EL (cell line): ENCODE measurements around the gene FXYD2.
"Not testable (repeated sequence)": the region's sequence is repeated elsewhere in the genome, so short reads cannot be mapped to it uniquely, and the experiment has no call there.

Source experiments
- DNase-seq: peaks from one replicate; pipeline ENCODE4 v3.0.0-alpha.2; 2016

The FXYD2 gene

DNA sequence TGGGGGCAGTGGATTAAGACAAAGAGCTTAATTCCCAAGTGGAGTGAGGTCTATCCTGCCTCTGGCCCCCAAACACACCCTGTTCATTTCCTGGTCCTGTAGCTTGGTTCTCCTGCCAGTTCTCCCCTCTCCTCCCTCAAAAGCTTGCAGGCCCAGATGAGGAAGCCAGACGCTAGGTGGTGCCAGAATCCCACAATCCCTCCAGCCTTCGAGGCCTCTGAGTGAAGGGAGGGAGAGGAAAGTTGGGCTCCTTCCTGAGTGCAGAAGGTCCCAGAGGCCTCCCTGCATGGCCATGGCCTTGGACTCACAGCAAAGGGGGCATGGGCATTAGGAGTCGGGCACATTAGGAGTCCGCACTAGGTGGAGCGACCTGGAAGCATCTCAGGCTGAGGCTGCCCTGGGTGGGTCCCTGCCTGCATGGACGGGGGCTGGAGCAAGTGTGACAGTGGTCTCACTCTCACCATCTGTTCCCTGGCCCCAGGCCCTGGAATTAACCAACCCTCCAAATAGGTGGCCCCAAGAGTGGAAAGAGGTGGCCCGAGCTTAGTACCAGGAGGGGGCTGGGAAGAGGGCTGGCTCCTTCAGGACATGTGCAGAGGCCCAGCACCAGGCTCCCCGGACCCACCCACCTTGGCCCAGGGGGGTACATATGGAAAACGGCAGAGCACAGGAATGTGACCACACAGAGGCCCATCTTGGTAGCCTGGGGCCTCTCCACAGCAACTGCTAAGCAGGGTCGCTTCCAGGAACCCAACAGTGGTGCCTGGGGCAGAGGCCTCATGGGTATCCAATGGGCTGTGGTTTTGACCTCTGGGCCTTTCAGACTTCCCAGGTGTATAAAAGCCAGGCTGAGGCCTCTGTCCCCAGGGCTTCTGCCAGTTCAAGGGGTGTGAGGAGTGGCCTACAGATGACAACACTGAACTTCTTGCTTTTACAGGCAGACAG lies 5.2 kb downstream of the FXYD2 start:
- peak; percentile 57 for DNase-seq

DNA sequence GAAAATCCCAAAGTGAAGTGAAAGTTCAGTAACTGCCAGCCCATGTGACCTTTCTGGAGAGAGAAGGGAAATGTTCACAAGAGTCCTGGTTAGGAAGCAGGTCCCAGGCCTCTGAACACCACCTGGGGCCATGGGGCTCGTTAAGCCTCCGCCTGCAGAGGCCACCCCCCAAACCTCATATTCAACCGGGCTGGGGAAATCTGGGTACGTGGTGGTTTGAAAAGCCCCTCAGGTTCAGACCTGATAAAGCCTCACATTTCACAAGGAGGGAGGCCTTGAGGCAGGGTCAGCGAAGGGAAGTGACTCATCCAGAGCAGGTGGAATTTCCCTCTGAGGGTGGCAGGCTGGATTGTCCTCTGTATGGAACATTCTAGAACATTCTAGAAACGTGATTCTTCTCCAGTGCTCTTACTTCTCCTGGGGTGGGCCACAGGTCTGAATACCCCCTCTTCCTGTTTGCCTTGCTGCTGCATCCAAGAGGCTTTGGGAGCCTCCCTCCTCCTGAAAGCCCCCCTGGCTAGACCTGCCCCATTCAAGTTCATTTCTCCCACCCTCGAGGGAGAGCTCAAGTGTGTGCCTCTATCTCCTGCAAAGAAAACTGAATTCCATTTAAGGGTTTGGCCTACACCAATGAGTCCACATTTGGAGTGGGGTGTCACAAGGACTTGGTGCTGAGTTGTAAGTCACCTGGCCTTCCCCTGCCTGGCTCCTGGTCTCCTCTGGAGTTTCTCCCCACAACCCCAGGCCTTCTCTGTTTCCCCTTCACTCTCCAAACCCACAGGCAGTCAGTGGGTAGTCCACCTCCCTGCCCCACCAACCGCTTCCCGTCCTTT lies 6.3 kb downstream of the FXYD2 start:
- DNase-seq, result peak; percentile 47

GRCh38 chr11:117817368-117818040 lies 7.0 kb downstream of the FXYD2 start:
- DNase-seq, result peak; percentile 73

DNA sequence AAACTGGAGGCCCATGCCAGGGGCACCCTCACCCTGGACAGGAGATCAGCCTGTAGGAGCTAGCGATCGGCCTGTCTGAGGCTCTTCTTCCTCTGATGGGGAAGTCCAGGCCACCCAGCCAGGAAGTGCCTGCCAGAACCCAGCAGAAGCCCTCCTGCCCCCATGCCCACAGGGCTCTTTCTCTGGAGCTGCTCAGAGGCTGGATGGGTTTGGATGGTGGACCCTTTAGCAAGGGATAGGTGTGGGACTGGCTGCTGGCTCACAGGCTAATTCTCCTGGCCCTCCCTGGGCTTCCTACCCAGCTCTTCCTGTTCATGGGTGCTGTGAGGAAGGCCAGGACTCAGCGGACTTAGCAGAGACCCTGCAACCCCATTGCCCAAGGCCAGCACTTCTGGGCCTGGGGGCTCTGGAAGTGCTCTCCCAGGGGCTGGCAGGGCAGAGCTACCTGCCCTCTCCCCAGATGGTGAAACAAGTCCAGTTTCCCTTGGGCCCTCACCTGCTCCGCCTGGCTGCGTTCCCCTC lies 7.6 kb downstream of the FXYD2 start:
- DNase-seq, result no peak

DNA sequence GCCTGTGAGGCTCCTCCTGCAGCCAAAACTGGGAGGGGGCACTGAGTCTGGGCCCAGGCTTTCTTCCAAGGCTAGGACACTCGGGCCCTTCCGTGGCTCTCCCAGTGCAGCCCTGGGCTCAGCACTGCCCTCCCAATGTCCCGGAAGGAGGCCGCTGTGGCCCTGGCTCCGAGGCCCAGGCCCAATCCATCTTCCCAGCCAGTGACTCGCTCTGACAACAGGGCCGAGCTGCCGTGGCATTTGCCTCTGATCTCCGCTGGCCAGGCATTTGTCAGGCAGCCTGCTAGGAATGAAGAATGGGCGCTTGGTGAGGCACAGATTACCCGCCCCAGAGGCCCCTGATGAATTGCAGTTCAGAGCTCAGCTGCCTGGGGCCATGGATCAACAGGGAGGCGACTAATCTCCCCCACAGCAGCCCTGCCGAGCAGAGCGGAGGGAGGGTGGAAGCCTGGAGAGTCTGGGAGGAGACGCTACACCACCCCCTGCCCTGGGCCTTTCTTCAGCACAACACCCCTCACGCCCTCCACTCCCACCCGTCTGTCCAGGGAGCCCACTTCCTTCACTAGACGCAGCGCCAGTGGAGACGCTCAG lies 8.3 kb downstream of the FXYD2 start:
- DNase-seq, result peak; percentile 63

GRCh38 chr11:117815262-117815803 lies 9.2 kb downstream of the FXYD2 start:
- DNase-seq, result no peak

GRCh38 chr11:117814766-117815261 lies 9.7 kb downstream of the FXYD2 start:
- no peak for DNase-seq

GRCh38 chr11:117814204-117814765 lies 10.3 kb downstream of the FXYD2 start:
- no peak for DNase-seq

DNA sequence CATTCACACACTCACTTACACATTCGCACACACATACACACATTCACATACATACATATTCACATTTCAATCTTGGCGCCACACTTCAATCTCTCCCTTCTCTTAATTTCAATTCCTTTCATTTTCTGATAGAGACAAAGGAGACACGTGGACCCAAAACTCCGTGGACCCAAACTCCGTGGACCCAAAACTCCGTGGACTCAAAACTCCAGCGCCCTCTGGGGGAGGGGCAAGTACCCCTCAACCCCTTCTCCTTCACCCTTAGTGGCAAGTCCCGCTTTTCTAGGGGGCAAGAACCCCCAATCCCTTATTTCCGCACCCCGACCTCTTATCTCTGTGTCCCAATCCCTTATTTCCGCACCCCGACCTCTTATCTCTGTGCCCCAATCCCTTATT lies 14.5 kb downstream of the FXYD2 start:
- DNase-seq, result not testable (repeated sequence)

DNA sequence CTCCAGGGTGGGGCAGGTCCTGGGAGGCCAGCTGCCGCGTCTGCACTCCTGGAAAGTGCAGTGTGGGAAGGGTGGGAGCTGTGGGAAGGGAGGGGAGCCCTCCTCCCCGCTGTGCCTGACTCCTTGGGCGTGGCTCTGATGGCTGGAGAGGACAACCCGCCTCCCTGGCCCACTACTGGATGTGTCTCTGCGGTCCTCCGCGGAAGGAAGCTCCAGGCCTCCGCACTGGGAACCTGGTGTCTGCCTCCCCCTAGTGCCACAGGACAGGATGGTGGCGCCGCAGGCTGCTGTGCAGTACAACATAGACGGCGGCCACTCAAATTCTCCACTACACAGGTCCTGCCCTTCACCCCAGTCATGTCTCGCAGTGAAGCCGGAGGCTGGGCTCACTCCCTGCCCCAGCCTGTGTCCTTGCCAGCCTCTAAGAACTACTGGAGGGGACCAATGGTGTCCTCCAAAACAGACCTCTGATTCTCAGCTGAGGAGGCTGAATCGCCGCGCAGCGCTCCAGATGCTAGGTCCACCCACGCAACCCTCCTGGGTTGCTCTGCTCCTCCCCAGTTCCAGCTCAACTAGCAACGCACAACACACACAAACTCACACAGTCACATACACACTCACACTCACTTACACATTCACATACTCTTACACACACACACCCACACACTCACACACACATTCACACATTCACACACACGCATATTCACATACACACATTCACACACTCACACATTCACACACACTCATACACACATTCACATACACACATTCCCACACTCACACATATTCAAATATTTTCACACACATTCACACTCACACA lies 15.1 kb downstream of the FXYD2 start:
- DNase-seq, result peak; percentile 40

- DNase-seq, result no peak
These were observed 15.8 kb downstream of the FXYD2 start for GRCh38 chr11:117808784-117809183.

DNA sequence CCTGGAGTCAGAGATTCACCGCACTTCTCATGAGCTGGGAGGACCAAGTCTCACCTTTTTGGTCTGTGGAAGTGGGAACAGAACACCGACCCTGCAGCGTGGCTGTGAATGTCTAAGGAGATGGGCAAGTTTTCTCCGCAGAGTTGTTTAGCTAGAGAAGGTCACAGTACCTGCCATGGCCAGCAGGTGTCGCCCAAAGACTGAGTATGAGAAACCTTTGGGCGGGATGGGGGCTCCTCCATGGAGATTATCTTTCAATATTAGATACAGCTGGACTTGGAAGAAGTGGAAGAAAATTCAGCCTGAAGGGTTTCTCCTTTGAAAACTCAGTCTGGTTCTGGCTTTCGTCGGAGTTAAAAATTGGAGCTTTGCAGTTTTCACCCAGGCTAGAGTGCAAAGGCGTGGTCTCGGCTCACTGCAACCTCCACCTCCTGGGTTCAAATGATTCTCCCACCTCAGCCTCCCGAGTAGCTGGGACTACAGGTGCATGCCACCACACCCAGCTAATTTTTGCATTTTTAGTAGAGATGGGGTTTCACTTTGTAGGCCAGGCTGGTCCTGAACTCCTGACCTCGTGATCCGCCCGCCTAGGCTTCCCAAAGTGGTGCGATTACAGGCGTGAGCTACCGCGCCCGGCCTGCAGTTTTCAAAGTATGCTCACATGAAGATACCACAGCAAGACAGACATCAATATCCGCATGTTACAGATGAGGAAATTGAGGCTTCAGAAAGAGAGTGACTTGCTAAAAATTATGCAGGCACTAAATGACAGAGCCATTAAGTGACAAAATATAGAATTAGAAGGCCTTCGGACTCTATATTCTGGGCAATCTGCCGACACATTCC lies 16.8 kb downstream of the FXYD2 start:
- peak; percentile 51 for DNase-seq

- no peak for DNase-seq
These were observed 17.7 kb downstream of the FXYD2 start for GRCh38 chr11:117806846-117807245.

DNA sequence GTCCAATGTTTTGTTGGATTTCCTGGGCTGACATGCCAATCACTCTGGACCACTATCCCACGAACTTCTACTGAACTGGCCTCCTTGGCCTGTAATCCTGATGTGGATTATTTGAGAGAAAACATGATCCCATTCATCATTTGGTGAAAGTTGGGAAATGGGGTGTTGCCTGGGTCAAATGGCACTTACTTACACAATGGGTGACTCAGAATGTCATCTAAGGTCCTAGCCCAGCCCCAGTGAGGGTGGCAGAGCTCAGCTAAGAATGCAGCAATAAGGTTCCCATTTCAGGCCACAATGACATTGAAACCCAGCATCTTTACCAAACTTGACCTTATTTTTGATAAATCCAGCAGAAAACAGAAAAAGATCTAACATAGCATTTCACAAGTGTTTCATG lies 19.5 kb downstream of the FXYD2 start:
- DNase-seq, result no peak

- no peak for DNase-seq
These were observed 20.6 kb downstream of the FXYD2 start for GRCh38 chr11:117803896-117804295.

DNA sequence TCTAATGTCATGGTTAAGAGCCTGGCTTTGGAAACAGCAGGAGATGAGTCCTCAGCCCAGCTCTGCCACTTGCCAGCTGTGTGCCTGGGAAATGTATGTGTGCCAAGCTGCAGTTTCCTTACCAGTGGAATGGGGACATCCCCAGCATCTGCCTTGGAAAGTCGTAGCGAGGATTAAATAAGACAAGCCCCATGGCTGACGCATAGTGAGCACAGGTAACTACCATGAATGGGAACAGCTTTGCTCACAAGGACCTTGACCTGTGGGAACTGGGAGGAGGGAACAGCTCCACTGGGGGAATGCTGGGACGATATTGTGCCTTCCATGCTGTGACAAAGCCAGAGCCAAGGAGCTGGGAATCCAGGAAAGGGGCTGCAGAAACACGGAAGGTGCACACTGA lies 24.9 kb downstream of the FXYD2 start:
- no peak for DNase-seq

DNA sequence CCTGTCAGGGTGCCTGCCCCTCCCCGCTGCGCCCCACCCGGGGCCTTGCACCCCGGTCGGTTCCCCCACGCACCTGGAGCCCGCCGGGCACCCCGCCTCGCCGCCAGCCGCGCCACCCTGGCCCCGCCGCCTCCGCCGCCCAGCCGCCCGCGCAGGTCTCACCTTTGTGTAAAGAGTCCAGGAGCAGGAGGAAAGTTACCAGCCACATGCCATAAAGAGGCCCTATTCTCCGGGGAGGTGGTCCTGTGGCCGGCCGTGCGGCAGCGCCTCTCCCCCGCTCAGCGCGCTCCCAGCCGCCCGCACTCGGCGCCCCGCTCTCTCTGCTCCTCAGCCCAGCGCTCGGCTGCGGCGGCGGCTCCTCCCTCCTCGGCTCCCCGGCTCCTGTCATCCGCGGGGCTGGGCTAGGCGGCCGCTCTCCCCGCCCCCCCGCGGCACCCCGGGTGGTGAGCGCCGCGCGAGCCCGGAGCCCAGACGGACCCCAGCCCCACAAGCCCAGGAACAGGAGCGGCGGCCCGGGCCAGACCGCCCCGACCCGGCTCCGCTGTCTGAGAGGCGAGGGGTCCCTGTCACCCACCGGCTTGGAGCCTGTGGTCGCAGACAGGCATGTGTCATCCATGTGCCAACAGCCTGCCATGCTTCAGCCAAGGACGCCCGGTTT lies 27.5 kb downstream of the FXYD2 start, which contains the start of gene DSCAML1:
Gene DSCAML1 (minus strand): TSS at position 345 of the 658 bp plus-strand sequence. CDS start 137 bp downstream, at position 208.
- no peak for DNase-seq

DNA sequence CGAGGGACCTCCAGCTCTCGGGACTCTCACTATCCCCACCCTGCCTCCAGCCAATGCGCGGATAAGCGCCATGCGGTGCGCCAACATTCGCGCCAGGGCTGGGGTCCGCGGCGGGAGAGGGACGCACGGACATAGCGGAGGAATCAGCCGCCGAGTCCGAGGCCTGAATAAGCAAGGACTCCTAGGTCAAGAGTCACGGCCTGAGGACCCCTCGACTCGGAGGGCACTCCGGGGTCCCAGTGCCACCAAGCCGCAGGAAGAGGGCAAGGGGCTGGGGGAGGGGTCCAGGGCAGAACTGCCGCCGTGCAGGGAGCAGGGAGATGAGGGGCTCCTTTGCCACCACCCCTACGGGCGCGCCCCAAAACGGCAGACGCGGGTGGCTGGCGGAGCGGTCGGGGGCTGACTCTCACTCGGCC lies 28.1 kb downstream of the FXYD2 start:
- no peak for DNase-seq
